GM18868 (cell line): Measurements from ENCODE around the gene MAP7D1.
"Not testable (repeated sequence)": the region's sequence is repeated elsewhere in the genome, so short reads cannot be mapped to it uniquely, and the experiment has no call there.

ENCODE experiments used
- ATAC-seq: cut with Tn5 transposase; IDR thresholded peaks from one replicate; pipeline ENCODE4 v1.9.1; 2021; ENCODE audit warnings: mild to moderate bottlenecking, moderate library complexity; ENCODE audit not compliant: unreplicated experiment

The MAP7D1 gene

DNA sequence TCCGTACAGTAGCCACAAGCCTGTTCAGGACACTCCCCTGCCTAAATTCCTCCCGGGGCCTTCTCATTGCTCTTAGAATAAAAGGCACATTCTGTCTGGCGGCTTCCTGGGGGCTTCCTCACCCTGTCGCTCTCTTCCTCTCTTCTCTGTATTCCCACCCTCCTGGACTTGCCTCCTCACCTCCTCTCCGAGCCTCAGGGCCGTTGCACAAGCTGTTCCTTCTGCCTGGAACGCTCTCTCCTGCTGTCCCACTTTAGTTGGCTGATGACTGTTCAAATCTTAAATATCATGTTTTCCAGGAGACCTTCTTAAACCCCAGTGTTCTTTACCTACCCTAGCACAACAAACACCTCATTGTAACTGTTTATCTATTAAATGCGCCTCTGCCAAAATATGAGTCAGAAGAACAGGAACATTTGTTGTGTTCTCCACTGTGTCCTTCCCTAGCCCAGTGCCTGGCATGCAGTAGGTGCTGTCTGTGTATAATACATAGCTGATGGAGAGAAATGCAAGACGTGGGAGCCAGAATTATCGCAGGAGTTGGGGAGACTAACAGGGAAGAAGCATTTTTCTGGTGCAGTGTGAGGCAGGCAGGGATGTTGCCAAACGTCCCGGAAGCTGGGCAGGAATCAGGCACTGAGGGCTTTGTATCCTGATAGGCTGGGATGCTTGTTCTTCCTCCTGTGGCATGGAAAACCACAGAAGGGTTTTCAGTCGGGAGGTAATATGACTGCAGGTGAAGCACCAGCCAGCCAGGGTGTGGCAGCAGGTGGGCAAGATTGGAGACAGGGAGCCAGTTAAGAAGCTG, 44.2 kb downstream of the MAP7D1 start:
- ATAC-seq: no peak

DNA sequence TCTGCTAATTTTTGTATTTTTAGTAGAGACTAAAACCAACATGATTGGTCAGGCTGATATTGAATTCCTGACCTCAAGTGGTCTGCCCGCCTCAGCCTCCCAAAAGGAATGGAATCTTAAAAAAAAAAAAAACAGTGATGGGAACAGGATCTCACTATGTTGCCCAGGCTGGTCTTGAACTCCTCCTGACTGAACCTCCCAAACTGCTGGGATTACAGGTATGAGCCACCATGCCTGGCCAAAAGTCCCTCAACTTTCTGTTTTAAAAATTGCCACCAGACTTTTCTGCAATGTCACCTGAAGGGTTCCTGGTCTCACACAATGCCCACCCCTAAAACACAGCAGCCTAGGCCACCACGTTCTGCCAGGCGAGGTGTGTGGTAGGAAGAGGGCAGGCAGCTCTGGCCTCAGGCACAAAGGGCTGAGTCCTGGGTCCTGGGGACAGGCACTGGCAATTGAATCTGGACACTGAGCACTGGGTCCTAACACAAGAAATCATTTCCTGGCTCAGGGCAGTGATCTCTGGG, 47.1 kb downstream of the MAP7D1 start:
- ATAC-seq: no peak

DNA sequence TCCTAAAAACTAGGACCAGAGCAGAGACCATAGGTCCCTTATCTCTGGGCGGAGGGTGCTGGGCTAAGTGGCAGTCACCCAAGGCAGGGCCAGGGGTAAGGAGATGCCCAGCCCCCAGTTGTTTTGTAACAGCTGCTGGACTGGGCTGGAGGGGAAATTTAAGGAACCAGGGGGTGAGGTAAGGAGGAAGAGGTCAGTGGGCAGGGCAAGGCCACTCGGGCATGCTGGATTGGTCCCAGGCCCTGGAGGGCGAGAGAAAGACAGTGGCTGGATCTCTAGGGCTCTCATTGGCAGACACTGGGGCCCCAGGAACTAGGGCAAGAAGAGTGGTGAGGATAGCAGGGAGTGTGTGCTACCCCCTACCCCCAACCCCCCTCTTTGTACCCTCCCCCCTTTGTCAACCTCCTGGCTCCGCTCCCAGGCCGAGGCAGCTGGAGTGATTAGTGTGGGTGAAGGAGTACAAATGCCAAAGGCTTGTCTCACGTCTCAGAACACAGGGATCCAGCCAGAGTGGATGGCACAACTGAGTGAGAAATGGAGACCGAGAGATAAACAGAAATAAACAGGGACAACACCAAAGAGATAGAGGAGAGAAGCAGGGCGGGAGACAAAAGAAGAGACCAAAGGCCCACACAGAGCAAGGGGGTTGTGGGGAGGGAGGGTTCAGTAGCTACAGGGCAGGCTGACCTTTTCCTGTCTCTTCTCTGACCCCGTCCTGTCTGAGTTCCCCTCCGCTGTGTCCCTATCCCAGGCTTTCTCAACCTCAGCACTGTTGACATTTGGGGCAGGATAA, 47.8 kb downstream of the MAP7D1 start:
- no peak for ATAC-seq

DNA sequence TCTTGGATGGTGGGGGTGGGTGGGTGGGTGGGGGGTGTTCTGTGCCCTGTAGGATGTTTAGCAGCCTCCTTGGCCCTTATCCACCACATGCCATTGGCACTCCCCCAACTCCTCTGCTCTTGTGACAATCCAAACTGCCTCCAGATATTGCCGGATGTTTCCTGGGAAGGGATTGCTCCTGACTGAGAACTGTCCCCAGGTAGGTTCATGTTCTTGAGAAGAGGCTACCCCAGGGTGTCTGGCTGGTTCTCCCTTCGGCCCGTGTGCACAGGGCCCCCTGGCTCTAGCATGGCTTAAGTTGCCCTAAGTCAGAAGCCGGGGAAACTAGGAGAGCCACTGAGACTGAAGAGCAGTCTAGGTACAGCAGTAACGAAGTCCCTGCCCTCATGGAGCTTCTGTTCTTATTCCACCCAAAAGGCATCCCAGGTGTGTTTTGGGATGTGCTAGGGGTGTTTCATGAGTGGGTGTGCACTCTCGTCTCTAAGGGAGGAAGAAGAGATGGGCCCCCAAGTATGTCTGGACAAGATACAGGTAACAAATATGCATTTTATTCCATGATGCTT, 48.5 kb downstream of the MAP7D1 start:
- no peak for ATAC-seq

DNA sequence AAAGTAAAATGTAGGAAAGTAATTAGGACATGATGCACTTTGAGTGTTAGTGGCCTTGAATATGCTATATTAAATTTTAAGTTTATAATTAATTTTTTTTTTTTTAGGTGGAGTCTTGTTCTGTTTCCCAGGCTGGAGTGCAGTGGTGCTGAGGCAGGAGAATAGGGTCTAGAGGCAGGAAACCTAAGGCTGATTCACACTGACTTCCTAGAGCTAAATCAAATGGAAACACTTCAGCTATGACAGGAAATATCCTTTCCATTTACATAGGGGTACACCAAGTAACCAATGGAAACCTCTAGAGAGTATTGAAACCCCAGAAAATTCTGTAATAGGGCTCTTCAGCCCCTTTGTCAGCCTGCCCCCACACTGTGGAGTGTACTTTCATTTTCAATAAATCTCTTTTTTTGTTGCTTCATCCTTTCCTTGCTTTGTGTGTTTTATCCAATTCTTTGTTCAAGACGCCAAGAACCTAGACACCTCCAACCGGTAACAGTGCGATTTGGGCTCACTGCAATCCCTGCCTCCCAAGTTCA, 50.4 kb downstream of the MAP7D1 start:
- no peak for ATAC-seq

DNA sequence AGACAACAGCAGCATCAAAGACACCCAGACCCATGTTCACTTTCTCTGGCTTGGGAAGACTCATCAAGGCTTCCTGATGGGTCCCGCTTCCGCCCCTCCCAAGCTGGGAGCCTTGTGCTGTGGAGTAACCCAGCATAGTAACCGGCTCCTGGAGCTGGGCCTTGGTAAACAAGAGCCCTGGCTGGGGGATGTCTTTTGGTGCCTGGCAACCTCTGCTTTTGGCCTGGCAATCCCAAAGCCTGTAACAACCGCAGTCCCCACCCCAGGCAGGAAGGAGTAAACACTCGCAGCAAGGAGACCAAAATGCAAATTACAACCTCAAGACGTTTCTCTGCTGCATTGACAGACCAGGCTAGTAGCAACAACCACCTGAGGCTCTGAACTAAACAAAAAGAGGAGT, 51.4 kb downstream of the MAP7D1 start:
- ATAC-seq: no peak

DNA sequence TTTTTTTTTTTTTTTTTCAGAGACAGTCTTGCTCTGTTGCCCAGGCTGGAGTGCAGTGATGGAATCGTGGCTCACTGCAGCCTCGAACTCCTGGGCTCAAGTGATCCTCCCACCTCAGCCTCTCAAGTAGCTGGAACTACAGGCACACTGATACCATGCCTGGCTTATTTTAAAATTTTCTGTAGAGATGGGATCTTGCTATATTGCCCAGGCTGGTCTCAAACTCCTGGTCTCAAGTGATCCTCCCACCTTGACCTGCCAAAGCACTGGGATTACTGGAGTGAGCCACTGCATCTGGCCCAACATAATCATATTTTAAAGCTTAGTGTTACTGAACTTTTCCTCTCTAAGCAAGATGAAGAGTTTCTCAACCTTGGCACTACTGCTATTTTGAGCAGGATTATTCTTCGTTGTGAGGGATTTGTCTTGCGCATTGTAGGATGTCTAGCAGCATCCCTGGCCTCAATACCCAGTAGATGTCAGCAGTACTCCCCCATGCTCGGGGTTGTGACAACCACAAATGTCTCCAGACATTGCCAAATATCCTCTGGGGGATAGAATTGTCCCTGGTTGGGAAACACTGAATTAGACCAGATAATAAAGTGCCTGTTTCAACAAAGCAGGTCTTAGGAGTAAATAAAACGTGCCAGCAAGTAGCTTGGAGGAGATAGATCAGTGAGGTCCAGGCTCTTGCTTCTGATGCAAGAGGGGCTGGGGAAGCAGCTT, 53.2 kb downstream of the MAP7D1 start:
- no peak for ATAC-seq

DNA sequence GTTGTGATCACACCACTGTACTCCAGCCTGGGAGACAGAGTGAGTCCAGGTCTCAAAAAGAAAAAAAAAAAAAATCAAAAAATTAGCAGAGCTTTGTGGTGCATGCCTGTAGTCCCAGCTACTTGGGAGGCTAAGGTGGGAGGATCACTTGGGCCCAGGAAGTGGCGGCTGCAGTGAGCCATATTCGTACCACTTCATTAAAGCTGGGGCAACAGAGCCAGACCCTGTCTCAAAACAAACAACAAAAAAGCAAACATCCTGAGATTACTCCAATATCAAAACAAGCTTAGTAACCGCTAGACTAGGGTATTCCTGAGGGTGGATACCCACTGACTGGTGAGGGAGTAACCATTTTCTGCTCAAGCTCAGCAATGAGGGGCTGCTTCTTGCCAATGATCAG, 55.3 kb downstream of the MAP7D1 start:
- no peak for ATAC-seq

DNA sequence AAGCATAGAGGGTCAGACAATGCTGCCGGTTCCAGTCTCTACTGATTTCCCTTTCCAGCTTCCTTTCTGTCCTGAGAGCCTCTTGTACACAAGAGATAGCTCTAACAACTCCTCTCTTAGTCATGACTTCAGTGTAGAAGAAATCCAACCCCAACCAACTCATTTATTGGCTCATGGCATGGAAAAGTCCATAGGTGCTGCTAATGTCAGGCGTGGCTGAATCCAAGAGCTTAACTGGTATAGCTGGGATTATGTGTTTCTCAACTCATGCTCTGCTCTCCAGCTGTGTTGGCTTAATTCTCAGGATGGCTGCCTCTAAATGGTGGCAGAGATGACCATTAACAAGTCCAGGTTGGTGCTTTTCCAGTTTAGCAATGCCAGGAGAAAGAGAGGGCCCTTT, 55.9 kb downstream of the MAP7D1 start:
- ATAC-seq: no peak

DNA sequence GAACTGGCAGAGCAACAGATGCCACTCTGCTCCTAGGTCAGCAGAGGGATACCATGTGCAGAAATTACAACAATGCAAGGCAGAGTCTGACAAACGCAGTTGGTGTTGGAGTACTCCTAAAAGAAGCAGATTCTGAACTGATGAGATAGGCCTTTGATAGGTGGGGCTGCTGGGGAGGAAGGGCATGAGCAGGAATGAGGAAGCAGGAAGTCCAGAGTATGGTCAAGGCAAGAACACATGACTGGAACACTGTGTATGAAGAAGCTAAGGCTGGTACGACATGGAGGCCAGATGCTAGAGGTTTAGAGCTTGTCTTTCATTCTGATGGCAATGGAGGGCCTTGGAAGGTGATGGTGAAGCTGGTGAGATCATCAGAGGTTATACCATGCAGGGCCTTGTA, 56.8 kb downstream of the MAP7D1 start:
- no peak for ATAC-seq

DNA sequence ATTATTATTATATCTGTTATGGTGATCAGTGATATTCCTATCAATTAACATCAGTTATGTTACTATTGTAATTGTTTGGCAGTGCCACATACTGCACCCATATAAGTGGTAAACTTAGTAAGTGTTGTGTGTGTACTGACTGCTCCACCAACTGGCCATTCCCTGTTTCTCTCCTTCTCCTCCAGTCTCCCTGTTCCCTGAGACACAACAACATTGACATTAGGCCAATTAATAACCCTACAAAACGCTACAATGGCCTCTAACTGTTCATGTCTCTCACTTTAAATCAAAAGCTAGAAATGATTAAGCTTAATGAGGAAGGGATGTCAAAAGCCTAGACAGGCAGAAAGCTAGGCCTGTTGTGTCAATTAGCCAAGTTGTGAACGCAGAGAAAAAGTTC, 61.7 kb downstream of the MAP7D1 start:
- ATAC-seq: no peak

DNA sequence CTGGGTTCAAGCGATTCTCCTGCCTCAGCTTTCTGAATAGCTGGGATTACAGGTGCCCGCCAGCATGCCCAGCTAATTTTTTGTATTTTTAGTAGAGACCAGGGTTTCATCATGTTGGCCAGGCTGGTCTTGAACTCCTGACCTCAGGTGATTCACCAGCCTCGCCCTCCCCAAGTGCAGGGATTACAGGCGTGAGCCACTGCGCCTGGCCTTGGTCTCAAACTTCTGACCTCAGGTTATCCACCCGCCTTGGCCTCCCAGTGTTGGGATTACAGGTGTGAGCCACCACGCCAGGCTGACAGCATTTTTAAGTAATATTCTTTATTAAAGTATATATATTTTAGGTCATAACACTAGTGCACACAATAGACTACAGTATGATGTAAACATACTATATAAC, 65.9 kb downstream of the MAP7D1 start:
- ATAC-seq: not testable (repeated sequence)

DNA sequence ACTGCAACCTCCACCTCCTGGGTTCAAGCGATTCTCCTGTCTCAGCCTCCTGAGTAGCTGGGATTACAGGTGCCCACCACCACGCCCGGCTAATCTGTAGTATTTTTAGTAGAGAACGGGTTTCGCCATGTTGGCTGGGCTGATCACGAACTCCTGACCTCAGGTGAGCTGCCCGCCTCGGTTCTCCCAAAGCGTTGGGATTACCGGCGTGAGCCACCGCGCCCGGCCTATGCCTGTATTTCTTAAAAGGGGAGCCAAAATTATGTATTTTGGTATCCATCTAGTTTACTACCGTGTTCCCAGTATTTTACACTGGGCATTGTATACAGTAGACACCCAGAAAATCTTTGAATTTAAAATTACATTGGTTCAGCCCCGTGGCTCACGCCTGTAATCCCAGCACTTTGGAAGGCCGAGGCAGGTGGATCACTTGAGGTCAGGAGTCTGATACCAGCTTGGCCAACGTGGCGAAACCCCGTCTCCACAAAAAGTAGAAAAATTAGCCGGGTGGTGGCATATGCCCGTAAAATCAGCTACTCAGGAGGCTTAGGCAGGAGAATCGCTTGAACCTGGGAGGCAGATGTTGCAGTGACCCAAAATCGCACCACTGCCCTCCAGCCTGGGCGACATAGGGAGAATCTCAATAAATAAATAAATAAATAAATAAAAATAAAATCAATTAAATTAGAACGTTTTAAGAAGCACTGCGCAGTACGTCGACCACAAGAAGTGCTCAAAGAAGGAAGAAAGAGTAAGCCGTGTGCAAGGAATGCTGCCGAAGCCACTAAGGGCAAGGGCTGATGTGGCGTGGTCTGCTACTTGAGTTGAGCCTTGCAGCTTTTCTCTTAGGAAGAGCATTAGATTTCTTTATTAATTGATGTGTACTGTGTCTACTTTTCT, 66.8 kb downstream of the MAP7D1 start:
- no peak for ATAC-seq

DNA sequence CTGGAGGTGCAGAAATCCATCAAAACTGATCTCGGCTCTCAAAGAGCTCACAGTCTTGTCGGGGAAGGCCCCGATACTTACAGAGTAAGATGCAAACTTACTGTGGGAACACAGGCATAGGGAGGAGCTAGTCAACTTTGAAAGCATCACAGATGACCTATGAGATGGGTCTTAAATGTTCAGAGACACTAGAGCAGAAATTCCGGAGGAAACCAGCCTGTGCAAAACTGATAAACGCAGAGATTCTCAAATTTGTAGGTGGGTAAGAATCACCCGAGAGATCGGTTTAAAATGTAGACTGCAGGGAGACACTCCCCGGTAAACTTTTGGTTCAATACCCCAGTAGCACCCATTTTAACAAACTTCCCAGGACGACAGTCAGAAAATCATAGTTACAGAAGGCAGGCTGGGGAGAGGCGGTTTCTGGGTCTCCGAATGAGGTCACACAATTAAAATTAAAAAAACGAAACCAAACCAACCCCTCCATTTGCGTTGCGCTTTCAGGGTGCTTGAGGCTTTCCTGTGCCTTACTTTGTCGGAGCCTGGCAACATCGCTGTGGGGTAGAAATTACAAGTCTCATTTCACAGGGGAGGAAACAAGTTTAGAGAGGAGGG, 67.5 kb downstream of the MAP7D1 start:
- peak; percentile 8 for ATAC-seq

DNA sequence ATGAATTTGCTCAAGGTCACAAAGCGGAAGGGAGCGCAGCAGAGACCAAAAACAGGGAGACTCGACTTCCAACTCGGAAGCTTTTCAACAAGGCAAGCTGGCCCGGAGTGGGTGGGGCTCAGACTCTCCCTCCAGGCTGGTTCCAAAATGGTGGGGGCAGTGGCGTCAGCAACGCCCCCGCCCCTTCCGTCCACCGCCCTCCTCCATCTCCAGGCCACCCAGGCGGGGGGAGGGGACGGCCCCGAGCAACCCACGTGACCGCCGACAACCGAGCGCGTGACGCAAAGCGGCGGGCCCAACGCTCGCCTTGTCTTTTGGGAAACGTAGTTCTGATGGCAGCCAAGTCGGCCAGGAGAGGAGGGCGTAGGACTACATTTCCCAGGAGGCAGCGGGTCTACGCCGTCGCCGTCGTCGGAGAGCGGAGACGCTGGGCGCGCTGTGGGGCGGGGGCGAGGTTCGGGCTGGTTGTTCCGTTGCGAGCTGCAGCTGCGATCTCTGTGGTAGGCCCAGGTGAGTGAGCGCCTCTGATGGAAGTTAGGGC, 68.1 kb downstream of the MAP7D1 start, which contains the start of gene THRAP3:
THRAP3 (plus strand) TSS at position 448 of the 541 bp plus-strand sequence. CDS start 58,121 bp downstream, outside the sequence.
- ATAC-seq: peak; percentile 90

DNA sequence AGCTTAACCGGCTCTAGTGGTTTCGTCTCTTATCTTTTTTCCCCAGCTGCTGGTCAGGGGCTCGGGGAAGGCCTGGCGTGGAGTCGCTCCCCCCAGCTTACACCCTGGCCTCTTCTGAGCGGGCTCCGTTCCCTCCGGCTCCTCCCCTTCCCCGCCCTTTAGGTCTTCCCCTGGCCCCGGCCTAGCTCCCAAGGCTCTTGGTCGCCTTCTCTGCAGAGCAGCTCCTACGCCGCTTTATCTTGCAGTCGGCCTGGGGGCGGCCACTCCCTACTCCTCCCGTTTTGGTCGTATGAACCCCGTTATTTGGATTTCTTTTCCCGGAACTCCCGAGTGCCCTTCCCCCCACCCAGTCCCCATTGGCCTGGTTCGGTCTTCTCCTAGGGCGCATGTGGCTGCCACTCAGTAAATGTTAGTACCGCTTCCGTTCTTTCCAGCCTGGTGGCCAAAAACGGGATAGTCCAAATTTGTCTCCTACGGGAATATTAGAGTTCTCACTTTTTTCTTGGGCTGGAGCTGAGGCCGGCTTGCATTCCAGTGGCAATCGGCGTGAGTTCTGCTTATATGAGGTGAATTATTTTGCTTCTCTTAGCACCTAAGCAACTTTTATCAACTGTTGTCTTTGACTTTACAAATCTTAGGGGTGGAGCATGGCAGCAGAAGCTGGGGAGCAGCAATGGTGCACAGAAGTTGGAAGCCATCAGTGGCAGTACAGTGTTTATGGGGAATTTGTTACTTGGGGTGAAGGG, 68.8 kb downstream of the MAP7D1 start:
- peak; percentile 56 for ATAC-seq

DNA sequence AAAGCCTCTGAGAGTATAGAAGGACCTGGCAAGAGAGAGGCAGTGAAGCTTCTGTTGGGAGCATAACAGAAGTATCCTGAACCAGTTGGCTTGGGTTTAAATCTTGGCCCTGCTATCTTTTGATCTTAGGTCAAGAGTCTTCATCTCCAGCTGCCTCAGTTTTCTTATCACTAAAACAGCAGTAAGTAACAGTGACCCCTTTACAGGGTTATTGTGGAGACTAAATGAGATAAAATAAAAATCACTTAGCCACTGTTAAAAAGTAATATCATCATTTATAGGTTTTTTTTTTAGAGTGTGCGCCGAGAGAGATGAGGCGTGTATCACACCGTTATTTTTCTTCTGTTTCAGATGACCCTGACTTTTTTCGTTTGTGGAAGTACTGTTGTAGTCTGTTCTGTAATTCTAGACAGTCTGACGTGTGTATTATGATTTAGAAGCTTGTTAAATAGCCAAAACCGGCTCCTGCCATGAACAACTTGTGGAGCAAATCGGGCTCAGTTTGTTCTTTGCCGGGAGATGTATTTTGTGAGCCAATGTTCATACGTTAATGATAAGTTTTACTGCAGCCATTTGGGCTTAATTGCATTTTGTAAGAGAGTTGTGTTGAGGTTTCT, 69.4 kb downstream of the MAP7D1 start:
- ATAC-seq: no peak

DNA sequence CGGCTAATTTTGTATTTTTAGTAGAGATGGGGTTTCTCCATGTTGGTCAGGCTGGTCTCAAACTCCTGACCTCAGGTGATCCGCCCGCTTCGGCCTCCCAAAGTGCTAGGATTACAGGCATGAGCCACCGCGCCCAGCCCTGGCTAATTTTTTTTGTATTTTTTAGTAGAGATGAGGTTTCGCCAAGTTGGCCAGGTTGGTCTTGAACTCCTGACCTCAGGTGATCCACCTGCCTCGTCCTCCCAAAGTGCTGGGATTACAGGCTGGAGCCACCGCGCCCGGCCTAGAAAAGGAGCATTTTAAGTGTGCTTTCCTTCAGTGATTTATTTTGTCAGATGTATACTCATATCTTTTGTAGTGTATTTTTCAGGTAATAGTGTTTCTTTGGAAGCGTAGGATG, 74.3 kb downstream of the MAP7D1 start:
- not testable (repeated sequence) for ATAC-seq
